GM18909 (cell line): ENCODE measurements around the gene CYP2A6.
"Not testable (repeated sequence)": the region's sequence is repeated elsewhere in the genome, so short reads cannot be mapped to it uniquely, and the experiment has no call there.

Experiments
- ATAC-seq: cut with Tn5 transposase; IDR thresholded peaks from one replicate; pipeline ENCODE4 v1.9.1; 2021; ENCODE audit warnings: mild to moderate bottlenecking; ENCODE audit not compliant: unreplicated experiment, poor library complexity

Gene CYP2A6

GRCh38 chr19:40846722-40847121 lies 3.5 kb downstream of the CYP2A6 start:
- not testable (repeated sequence) for ATAC-seq

GRCh38 chr19:40843653-40844052 lies 6.6 kb downstream of the CYP2A6 start:
- ATAC-seq, result not testable (repeated sequence)

- ATAC-seq, result not testable (repeated sequence)
These were observed 7.1 kb downstream of the CYP2A6 start for GRCh38 chr19:40842997-40843652.

- ATAC-seq, result not testable (repeated sequence)
These were observed 8.2 kb downstream of the CYP2A6 start for GRCh38 chr19:40842012-40842411.

- ATAC-seq, result not testable (repeated sequence)
These were observed 11.8 kb downstream of the CYP2A6 start for GRCh38 chr19:40838477-40838876.

- no peak for ATAC-seq
These were observed 13.4 kb downstream of the CYP2A6 start for GRCh38 chr19:40836754-40837429.

- ATAC-seq, result not testable (repeated sequence)
These were observed 16.3 kb downstream of the CYP2A6 start for GRCh38 chr19:40833728-40834533.

- not testable (repeated sequence) for ATAC-seq
These were observed 17.8 kb downstream of the CYP2A6 start for GRCh38 chr19:40832431-40832790.

- ATAC-seq, result no peak
These were observed 18.5 kb downstream of the CYP2A6 start for GRCh38 chr19:40831502-40832430.

GRCh38 chr19:40830741-40831140 lies 19.5 kb downstream of the CYP2A6 start:
- not testable (repeated sequence) for ATAC-seq

GRCh38 chr19:40829205-40829604 lies 21.0 kb downstream of the CYP2A6 start:
- ATAC-seq, result no peak

GRCh38 chr19:40827386-40828247 lies 22.6 kb downstream of the CYP2A6 start:
- ATAC-seq, result no peak

- ATAC-seq, result not testable (repeated sequence)
These were observed 23.4 kb downstream of the CYP2A6 start for GRCh38 chr19:40826699-40827385.

GRCh38 chr19:40826312-40826698 lies 23.9 kb downstream of the CYP2A6 start:
- ATAC-seq, result not testable (repeated sequence)

GRCh38 chr19:40825460-40826095 lies 24.7 kb downstream of the CYP2A6 start:
- ATAC-seq, result not testable (repeated sequence)

- not testable (repeated sequence) for ATAC-seq
These were observed 25.3 kb downstream of the CYP2A6 start for GRCh38 chr19:40824916-40825315.

GRCh38 chr19:40822704-40823553 lies 27.3 kb downstream of the CYP2A6 start:
- ATAC-seq, result not testable (repeated sequence)
